A549 (cell line): ENCODE measurements around the gene MIB1. TPM values are rescaled to one million over a fixed set of nuclear protein-coding genes. Genes with fewer than 3 reads are reported as not detected.

Experiments used
- ATAC-seq, 2 experiments: fragments of 200-7000 bp in 1 of 2; fragments of >200 bp in 1 of 2; cut with Nextera tagmentation in 1 of 2; cut with Tn5 transposase in 1 of 2; 3 replicates each; pipeline versions ENCODE4 v1.8.0 to v1.9.1; 2018 to 2020; ENCODE audit warnings: mild to moderate bottlenecking in 1 of 2, moderate library complexity in 1 of 2
- CTCF ChIA-PET: fragments of 300-600 bp; sonication (Branson Sonifier 250); formaldehyde crosslinking; extraction: SDS; loops from one replicate; lab custom pipeline; 2021; ENCODE audit warnings: antibody characterized with exemption, inconsistent platforms; lab: Yijun Ruan, JAX
- POLR2A ChIA-PET: fragments of 350-600 bp; formaldehyde crosslinking; extraction: SDS; loops from one replicate; lab custom pipeline; 2021; ENCODE audit warnings: antibody characterized with exemption, inconsistent platforms; lab: Yijun Ruan, JAX
- DNase-seq, 2 experiments: peaks; one replicate each; pipeline versions ENCODE4 v3.0.0 to v3.0.0-alpha.2; 2011 to 2016; ENCODE audit warnings: low read depth in 1 of 2, low spot score in 1 of 2
- FAIRE-seq: peaks from 2 replicates; lab custom pipeline; 2011; peaks lifted over from hg19 to GRCh38; lab: Jason Lieb, UNC
- H3K27ac ChIP-seq, 2 experiments: fragments of >200 bp; sonication (Bioruptor Twin); formaldehyde crosslinking; 3 replicates each; pipeline ENCODE4 v1.5.1; 2016 to 2017
- H3K4me1 ChIP-seq: fragments of >200 bp; sonication (Bioruptor Twin); formaldehyde crosslinking; 3 replicates; pipeline ENCODE4 v1.6.1; 2016
- H3K4me2 ChIP-seq: fragments of >200 bp; sonication (Bioruptor Twin); formaldehyde crosslinking; 3 replicates; pipeline ENCODE4 v1.6.1; 2016
- H3K4me3 ChIP-seq: fragments of >200 bp; sonication (Bioruptor Twin); formaldehyde crosslinking; 3 replicates; pipeline ENCODE4 v1.5.1; 2016
- H3K9me3 ChIP-seq: fragments of >200 bp; sonication (Bioruptor Twin); formaldehyde crosslinking; 3 replicates; pipeline ENCODE4 v1.6.1; 2016
- BHLHE40 ChIP-seq: IDR thresholded peaks from 2 replicates; pipeline ENCODE4 v1.6.1; 2012; ENCODE audit warnings: low read depth, low read length, inconsistent platforms
- CBX8 ChIP-seq: fragments of 200-600 bp; sonication (generic); IDR thresholded peaks from 2 replicates; pipeline ENCODE4 v1.6.1; 2016
- CTCF ChIP-seq: fragments of >200 bp; sonication (Bioruptor Twin); formaldehyde crosslinking; IDR thresholded peaks from 3 replicates; pipeline ENCODE4 v1.5.1; 2016
- ESRRA ChIP-seq: fragments of 150-350 bp; IDR thresholded peaks from 2 replicates; pipeline ENCODE4 v1.6.1; 2014; ENCODE audit warnings: mild to moderate bottlenecking, low read length, borderline replicate concordance
- FOSB ChIP-seq: fragments of 250-450 bp; sonication (Bioruptor Pico); IDR thresholded peaks from 2 replicates; pipeline ENCODE4 v1.5.0; 2020; ENCODE audit warnings: mild to moderate bottlenecking, moderate library complexity
- FOSL2 ChIP-seq, 2 experiments: fragments of 450-650 bp in 1 of 2; fragments of >200 bp in 1 of 2; sonication (Bioruptor Twin) in 1 of 2; formaldehyde crosslinking; IDR thresholded peaks; 2 replicates each; pipeline versions ENCODE4 v1.5.0 to v1.6.1; 2016 to 2020; ENCODE audit warnings: mild to moderate bottlenecking in 1 of 2, moderate library complexity in 1 of 2
- HOXB13 ChIP-seq: fragments of 250-450 bp; sonication (Bioruptor Pico); IDR thresholded peaks from 2 replicates; pipeline ENCODE4 v1.5.0; 2020; ENCODE audit warnings: low read depth, mild to moderate bottlenecking, moderate library complexity
- MAFK ChIP-seq: fragments of 450-650 bp; IDR thresholded peaks from 2 replicates; pipeline ENCODE4 v1.6.1; 2014; ENCODE audit not compliant: partially characterized antibody
- MYC ChIP-seq: IDR thresholded peaks from 2 replicates; pipeline ENCODE4 v1.6.1; 2012; ENCODE audit warnings: mild to moderate bottlenecking, inconsistent platforms, low read length, improper control_type of control experiment, borderline replicate concordance
- NPAS2 ChIP-seq: fragments of 250-450 bp; sonication (Bioruptor Pico); IDR thresholded peaks from 2 replicates; pipeline ENCODE4 v1.8.0; 2022; ENCODE audit warnings: mild to moderate bottlenecking, moderate library complexity, borderline replicate concordance
- POLR2A ChIP-seq: IDR thresholded peaks from 2 replicates; pipeline ENCODE4 v1.6.1; 2012; ENCODE audit warnings: mild to moderate bottlenecking, low read length
- RAD21 ChIP-seq, 2 experiments: fragments of >200 bp in 1 of 2; sonication (Bioruptor Twin) in 1 of 2; formaldehyde crosslinking in 1 of 2; IDR thresholded peaks in 1 of 2; conservative IDR thresholded peaks in 1 of 2; 2 replicates in 1 of 2; 3 replicates in 1 of 2; pipeline ENCODE4 v1.6.1; 2012 to 2018; ENCODE audit warnings: inconsistent platforms in 1 of 2
- TP53 ChIP-seq: fragments of 250-450 bp; sonication (Bioruptor Pico); IDR thresholded peaks from 2 replicates; pipeline ENCODE4 v1.5.0; 2021; ENCODE audit warnings: mild to moderate bottlenecking, moderate library complexity
- ZSCAN20 ChIP-seq: fragments of 250-450 bp; sonication (Bioruptor Pico); IDR thresholded peaks from 2 replicates; pipeline ENCODE4 v1.8.0; 2022; ENCODE audit warnings: mild to moderate bottlenecking, moderate library complexity
- WGBS: methylation state at CpG from one replicate; pipeline ENCODE4 v1.1.6; 2017; ENCODE audit errors: missing lambda C conversion rate; 5-methylcytosine and 5-hydroxymethylcytosine counted together
- polyA plus RNA-seq, 4 experiments: library from polyadenylated mRNA; depleted of rRNA in 3 of 4; stranded (reverse); fragments of >200 nt; fragmentation: RNase III in 1 of 4; extraction: RNeasy Plus Mini Kit Qiagen cat#74134 plus additional on column Dnase treatment in 1 of 4; gene quantifications; 2 replicates in 3 of 4; 3 replicates in 1 of 4; pipeline ENCODE4 v1.2.3, GENCODE V29; 2011 to 2017

Gene MIB1
- polyA plus RNA-seq, 2 of the 4 experiments (the other 2 are of a cell fraction): 9.6 to 22.2 TPM

GRCh38 chr18:21815101-21815500 lies 74.5 kb downstream of the MIB1 start:
- ChIA-PET CTCF (interaction anchor here (1.1 kb wide), 1 partner anchor 37 kb away, joined by 3 read pairs; no protein-coding TSS in a partner anchor), POLR2A (no interaction called here)
- no peaks in the 10 kb centered on the region for H3K9me3 ChIP-seq
- 94% methylated on average over 2 of the region's 2 CpGs for WGBS
- no peak overlapping the region for H3K4me3 ChIP-seq
- ATAC-seq (no peak), FAIRE-seq (no peak), DNase-seq (no peak)
- no peak for TF ChIP-seq FOSB (CRISPR knock-in tag)
- no peak for TF ChIP-seq HOXB13
- TF ChIP-seq ZSCAN20 (CRISPR knock-in tag): no peak
- TF ChIP-seq MAFK: no peak
- no peak for TF ChIP-seq ESRRA
- TF ChIP-seq FOSL2 (IDR thresholded peaks at IDR 0.05): no peak
- no peak for TF ChIP-seq FOSL2 (CRISPR knock-in tag; IDR thresholded peaks at IDR 0.05)
- no peak overlapping the region for H3K27ac ChIP-seq
- H3K4me1 ChIP-seq: no peaks in the 10 kb centered on the region
- no peak overlapping the region for H3K4me2 ChIP-seq

DNA sequence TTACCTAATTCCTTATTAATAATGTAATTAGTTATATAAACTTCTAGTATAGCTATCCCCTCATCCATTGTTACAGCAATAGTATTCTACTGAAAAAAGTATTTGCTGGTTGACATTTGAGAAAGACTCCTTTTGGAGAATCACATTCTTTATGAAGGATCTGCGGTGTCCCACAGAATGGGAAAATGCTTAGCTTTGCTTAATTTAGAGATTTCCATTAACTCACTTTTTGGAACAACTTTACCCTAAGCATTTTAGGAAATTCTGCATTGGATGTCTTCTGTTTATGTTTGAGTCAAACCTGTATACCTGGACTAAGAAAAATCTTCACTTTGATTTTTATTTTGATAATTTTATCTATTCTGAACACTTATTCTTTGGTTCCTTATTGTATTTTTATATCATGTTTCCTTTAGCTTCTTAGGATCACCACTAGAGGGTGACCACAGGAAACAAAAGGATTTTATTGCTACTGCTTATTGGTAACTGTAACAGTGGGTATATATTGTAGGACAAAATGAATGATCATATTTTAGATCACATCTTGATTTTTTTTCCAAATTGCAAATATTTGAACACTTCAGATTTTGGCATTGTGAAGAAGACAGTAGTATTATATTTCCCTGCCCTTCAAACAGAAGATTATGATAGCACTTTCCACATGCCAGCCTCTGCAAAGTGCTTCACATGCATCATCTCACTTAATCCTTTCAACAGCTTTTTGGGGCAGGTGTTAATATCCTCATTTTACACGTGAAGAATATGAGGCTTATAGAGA lies 79.6 kb downstream of the MIB1 start:
- 46% methylated on average over 2 of the region's 2 CpGs for WGBS
- ChIA-PET CTCF (interaction anchor here (0.6 to 1.5 kb wide), 10 partner anchors 10 to 1027 kb away, joined by 3 to 4 read pairs (median 3); no protein-coding TSS in a partner anchor), POLR2A (interaction anchor here (1.0 kb wide), 1 partner anchor 116 kb away, joined by 4 read pairs; no protein-coding TSS in a partner anchor)

DNA sequence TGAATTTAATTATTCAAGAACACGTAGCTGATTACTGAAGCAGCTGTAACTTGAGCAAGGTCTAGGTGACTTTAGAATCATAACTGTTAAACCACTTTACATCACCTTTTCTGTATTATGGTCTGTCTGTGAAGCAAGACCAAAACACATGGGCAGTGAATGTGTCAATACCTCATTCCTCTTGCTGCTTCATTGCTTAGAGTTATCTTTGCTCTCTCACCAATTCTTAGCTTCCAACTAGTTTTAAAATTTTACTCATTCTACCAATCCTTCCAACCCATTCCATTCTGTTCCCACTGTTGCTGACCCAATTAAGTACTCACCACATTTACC lies 80.2 kb downstream of the MIB1 start:
- no peak for FAIRE-seq
- ATAC-seq: no peak
- ChIA-PET POLR2A (interaction anchor here (0.7 to 1.0 kb wide), 2 partner anchors 117 to 1307 kb away, joined by 3 to 4 read pairs; no protein-coding TSS in a partner anchor), CTCF (interaction anchor here (0.6 to 1.5 kb wide), 6 partner anchors 10 to 742 kb away, joined by 3 to 4 read pairs (median 3); no protein-coding TSS in a partner anchor)
- Histone ChIP-seq H3K4me1 (no peaks in the 10 kb centered on the region), H3K4me3 (no peak overlapping the region), H3K9me3 (no peaks in the 10 kb centered on the region), H3K4me2 (no peak overlapping the region), H3K27ac (no peak overlapping the region)
- no peak for DNase-seq
- TF ChIP-seq NPAS2 (CRISPR knock-in tag) (no peak), BHLHE40 (no peak)
- TF ChIP-seq, all 56 proteins: peak for 0
- WGBS: 80% methylated on average over 1 of the region's 1 CpG

More for the DNA sequence above, 79.6 kb downstream of the MIB1 start:
- no peaks in the 10 kb centered on the region for H3K9me3 ChIP-seq
- TF ChIP-seq MAFK: peak; percentile 83
- peak; percentile 39; the same call in 2 of the 3 replicates for TF ChIP-seq CTCF
- TF ChIP-seq TP53 (CRISPR knock-in tag): no peak
- peak; percentile 27; a peak in 3 of 5 replicates for TF ChIP-seq RAD21 (conservative IDR thresholded peaks at IDR 0.05 in 1 of 2, IDR thresholded peaks at IDR 0.05 in 1 of 2)
- H3K4me3 ChIP-seq: no peak overlapping the region
- ATAC-seq (0 out of 6 replicates have a peak, but pooled peaks of 1 of the 2 experiments have one; percentile 44), FAIRE-seq (no peak), DNase-seq (peak; percentile 31 to 32)
- no peak overlapping the region for H3K27ac ChIP-seq
- no peak overlapping the region for H3K4me2 ChIP-seq
- H3K4me1 ChIP-seq: no peaks in the 10 kb centered on the region

GRCh38 chr18:21823848-21824247 lies 83.3 kb downstream of the MIB1 start:
- no peak for TF ChIP-seq MYC
- TF ChIP-seq POLR2A: no peak
- no peak for TF ChIP-seq CBX8
- TF ChIP-seq MAFK: peak; percentile 6
- 77% methylated on average over 3 of the region's 3 CpGs for WGBS
- DNase-seq: no peak
- CTCF ChIA-PET: no interaction called here
- no peak overlapping the region for H3K4me3 ChIP-seq
- H3K27ac ChIP-seq: no peak overlapping the region
- peaks cover 4% of the 10 kb centered on the region; the same call in 1 of the 3 replicates for H3K4me1 ChIP-seq
- POLR2A ChIA-PET: no interaction called here
- no peaks in the 10 kb centered on the region for H3K9me3 ChIP-seq
- FAIRE-seq: no peak
- no peak overlapping the region for H3K4me2 ChIP-seq
- no peak for ATAC-seq
